Activated gamma-delta T cell (primary cell): ENCODE results near the gene FAM209B.
"Not testable (repeated sequence)": the region's sequence is repeated elsewhere in the genome, so short reads cannot be mapped to it uniquely, and the experiment has no call there.

Experiments
- DNase-seq: peaks from one replicate; lab custom pipeline; 2025; lab: John Stamatoyannopoulos, UW

Gene FAM209B

GRCh38 chr20:56540415-56540814 is 7.4 kb downstream of the FAM209B start:
- DNase-seq: no peak

- DNase-seq: no peak
These were observed 9.5 kb downstream of the FAM209B start for GRCh38 chr20:56542489-56543030.

GRCh38 chr20:56551571-56551970 is 18.5 kb downstream of the FAM209B start:
- DNase-seq: no peak

GRCh38 chr20:56552911-56553629 is 20.0 kb downstream of the FAM209B start:
- DNase-seq: no peak

GRCh38 chr20:56554869-56555268 is 21.8 kb downstream of the FAM209B start:
- no peak for DNase-seq

GRCh38 chr20:56558968-56559367 is 25.9 kb downstream of the FAM209B start:
- no peak for DNase-seq

- not testable (repeated sequence) for DNase-seq
These were observed 31.5 kb downstream of the FAM209B start for GRCh38 chr20:56564526-56564925.

GRCh38 chr20:56565511-56565910 is 32.5 kb downstream of the FAM209B start:
- no peak for DNase-seq

GRCh38 chr20:56566621-56567020 is 33.6 kb downstream of the FAM209B start:
- no peak for DNase-seq

- no peak for DNase-seq
These were observed 37.8 kb downstream of the FAM209B start for GRCh38 chr20:56570832-56571231.

- no peak for DNase-seq
These were observed 39.1 kb downstream of the FAM209B start for GRCh38 chr20:56572172-56572571.

GRCh38 chr20:56573986-56574385 is 40.9 kb downstream of the FAM209B start:
- no peak for DNase-seq

- DNase-seq: no peak
These were observed 41.6 kb downstream of the FAM209B start for GRCh38 chr20:56574531-56575142.

- DNase-seq: no peak
These were observed 42.1 kb downstream of the FAM209B start for GRCh38 chr20:56575157-56575556.

GRCh38 chr20:56575961-56576360 is 42.9 kb downstream of the FAM209B start:
- DNase-seq: no peak

- no peak for DNase-seq
These were observed 46.3 kb downstream of the FAM209B start for GRCh38 chr20:56579301-56579710.

GRCh38 chr20:56580226-56580625 is 47.2 kb downstream of the FAM209B start:
- DNase-seq: no peak

- DNase-seq: no peak
These were observed 48.7 kb downstream of the FAM209B start for GRCh38 chr20:56581701-56582100.

GRCh38 chr20:56582542-56582941 is 49.5 kb downstream of the FAM209B start:
- no peak for DNase-seq

GRCh38 chr20:56584916-56585315 is 51.9 kb downstream of the FAM209B start:
- no peak for DNase-seq
